ENCODE data around the gene GPC2.
A peak's percentile ranks its signal among the peaks of the same experiment; 100 is the strongest.

GPC2 gene

DNA sequence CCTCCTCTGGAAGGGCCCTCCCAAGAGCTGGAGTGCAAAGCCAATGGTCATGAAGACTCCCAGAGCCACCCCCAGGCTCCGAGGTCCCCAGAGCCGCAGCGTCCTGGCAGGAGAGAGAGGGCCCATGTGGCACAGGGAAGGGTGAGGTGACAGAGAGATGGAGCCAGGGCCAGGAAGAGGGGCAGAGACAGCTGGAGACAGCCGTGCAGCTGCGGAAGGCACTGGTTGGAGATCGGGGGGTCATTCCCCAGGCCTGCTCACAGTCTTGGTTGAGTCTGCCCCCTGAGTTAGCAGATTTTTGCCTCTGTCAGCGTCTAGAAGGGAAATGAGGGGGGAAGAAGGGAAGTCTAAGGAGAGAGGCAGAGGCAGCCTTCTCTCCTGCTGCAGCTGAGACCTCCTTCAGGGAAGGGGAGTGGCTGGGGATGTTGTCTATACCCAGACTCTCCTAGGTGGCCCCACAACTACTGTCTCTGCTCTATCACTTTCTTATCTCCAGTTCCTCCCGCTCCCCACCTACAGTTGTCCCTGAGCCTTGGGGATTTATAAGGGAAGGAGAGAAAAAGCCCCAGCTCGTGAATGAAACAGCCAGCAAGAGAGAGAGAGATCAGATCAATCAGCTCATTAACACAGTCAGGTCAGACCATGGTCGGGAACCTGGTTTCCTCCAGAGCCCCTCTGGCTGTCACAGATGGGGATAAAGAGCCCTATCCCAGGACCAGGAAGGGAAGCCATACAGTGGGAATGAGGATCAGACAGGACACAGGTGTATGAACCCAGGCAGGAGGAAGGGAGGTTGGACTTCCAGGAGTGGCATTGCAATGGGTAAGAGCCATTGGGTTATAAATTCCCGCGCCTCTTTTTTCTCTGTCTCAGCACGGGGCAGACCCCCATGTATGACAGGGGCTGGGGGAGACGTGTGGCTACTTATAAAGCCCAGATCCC lies 9.9 kb downstream of the GPC2 start:
- no peak for DNase-seq

DNA sequence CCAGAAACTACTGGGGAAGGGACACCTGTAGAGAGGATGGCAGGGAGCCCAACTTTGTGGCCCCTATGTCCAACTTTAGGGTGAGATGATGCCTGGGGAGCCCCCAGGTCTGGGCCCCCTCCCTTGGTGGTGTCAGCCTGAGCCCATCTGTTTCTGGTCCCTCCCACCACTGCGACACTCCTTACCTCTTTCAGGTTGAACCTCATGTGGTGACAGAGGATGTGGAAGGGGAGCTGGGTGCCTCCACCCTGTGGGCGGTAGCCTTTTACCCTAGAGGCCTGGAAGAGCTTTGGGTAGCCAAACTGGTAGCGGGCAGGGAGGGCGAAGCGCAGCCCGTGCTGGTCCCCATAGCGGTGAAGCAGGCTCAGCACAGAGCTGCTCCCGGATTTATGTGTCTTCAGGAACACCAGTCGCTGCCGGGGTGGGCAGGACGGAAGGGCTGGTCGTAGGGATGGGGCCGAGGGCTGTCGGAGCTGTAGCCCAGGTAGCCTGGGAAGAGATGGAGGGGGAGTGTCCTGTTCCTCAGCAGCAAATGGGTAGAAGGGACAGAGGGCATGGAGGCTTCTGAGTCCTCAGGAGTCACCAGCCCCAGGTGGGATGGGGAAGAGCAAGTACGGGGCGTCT lies 10.8 kb downstream of the GPC2 start:
- no peak for DNase-seq

DNA sequence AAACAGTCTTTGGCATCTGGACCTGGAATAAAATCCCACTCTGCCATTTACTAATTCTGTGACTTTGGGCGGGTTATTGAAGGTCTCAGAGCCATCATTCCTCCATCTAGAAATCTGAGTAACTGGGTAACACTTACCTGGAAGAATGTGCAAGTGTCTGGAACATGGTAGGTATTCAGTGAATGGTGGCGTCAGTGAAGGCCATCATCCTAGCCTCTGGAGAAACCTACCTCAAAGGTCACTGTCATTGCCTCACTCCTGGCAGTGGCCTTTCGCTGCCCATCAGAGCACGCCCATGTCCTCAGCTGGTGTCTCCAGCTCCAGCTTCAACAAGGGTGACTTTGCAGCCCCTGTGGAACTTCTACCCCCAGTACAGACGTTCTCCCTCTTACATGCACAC lies 13.3 kb downstream of the GPC2 start:
- no peak for DNase-seq

DNA sequence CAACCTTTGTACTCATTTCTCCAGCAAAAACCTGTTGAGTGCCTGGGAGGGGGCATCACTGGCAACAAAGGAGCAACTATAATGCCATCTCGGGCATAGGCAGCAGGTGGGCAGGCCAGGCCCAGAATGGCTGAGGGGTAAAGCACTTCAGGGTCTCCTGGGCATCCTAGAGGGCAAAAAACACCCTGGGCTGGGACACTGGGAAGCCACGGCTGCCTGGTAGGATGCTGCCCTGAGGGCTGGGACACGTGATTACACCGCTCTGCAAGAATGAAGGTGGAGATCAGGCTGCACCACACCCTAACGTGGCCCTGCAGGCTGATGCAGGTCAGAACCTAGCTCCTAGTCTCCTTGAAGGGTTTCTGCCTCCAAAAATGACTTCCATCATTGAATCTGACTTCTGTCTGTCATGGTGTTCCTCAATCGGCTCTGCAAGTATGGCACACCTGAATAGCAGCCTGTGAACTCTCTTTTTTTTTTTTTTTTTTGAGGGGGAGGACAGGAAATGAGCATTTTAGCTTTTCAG lies 14.1 kb downstream of the GPC2 start:
- no peak for DNase-seq

DNA sequence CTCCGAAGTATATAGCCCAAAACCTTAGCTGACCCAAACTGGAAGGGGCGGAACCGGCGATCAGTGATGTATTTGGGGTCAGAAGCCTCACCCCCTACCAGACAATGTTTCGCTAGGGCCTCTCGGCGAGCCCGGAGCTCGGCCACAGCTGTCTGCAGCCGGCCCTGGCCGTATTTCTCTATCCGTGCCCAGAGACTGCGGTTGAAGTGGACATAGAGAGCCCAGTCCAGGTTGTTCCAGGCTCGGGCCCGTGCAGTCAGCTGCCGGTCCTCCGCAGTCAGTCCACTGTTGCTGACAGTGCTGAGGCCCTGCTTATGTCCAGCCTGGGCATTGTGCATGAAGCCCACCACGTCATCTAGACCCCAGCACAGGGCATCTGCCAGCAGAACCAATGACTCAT lies 17.1 kb downstream of the GPC2 start:
- DNase-seq: no peak

DNA sequence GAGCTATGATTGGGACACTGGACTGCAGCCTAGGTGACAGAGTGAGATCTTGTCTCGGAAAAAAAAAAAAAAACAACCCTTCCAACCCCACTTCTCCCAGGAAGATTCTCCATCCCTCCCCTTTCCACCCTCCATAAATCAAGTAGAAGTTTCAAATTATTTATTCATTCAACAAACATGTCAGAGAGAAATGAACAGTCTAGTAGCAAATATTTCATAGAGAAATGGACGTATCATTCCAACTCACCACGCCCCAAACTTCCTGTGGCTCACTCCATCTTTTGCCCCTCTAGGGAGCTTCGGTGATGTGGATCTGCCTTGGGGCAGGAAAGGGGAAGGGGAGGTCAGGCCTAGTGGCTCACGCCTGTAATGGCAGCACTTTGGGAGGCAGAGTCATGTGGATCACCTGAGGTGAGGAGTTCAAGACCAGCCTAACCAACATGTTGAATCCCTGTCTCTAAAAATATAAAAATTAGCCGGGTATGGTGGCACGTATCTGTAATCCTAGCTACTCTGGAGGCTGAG lies 18.0 kb downstream of the GPC2 start:
- DNase-seq: no peak

DNA sequence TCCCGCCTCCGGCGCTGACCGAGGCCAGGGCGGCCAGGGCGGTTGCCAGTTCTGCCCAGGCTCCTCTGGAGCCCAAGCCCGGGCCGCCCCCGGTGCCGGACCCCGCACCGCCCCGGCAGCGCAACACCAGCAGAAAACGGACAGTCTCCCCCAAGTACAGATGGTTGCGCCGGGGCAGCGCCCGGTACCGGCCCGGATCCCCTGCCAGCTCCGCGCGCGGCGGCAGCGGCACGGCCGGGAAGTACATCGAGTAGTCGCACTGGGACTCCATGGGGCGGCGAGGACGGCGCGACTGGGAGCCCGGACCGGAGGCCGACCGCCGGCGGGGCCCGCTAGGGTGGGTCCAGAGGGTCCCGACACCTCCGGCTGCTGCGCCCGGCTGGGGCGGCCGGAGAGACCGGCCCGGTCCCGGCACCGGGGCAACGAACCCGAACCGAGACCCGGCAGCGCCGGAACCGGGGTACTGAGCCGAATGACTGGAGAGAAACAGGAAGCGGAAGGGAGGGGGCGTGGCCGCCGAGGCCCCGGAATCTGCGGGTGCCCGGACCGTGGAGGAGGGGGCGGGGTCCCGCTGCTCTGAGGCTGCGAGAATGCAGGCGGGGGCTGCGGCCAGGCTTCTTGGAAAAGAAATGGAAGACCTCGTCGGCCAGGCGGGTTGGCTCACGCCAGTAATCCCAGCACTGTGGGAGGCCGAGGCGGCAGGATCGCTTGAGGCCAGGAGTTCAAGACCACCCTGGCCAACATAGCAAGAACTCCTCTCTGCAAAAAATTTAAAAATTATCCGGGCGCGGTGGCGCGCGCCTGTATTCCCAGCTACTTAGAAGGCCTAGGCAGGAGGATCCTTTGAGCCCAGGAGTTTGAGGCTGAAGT lies 18.7 kb downstream of the GPC2 start, which contains the start of gene TRAPPC14:
TRAPPC14 (minus strand) TSS at position 495 of the 870 bp plus-strand sequence; CDS start at position 271, 224 bp downstream.
- peak; percentile 7 for DNase-seq

DNA sequence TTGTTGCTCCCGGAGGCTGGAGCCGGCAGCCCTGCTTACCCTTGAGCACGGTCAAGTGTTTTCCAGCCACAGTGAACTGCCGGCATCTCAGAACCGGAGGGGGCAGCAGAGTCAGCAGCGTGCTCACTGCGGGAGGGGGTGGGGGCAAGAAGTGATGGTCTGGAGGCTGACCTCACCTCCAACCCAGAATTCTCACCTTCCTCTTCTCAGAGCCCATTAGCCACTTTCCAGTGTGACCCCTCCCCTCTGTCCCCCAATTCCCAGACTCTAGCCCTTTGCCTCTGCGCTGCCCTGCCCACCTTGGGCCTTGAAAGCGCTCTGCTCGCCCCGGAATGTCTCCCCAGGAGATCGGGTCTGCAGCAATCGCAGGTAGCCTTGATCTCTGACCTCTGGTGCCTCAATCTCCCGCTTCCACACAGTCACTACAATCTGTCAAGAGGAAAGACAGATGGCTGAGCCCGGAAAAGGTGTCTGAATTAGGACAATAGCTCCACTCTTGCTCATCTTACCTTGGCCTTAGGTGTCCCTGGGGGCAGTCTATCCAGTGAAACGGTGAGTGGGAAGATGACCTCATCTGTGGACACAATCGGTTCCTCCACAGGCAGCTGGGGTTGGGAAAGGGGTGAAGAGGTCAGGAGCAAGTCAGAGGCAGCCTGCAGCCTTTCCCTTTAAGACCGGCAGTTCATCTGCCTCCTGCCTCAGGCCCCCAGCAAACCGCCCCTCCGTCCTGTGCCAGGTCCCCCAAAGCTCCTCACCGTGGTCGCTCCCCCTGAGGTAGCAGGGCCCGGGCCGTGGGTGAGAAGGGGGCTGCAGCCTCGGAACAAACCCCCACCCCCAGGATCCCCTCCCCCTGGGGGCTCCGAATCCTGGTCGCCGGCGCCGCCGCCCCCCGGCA lies 19.6 kb downstream of the GPC2 start:
- no peak for DNase-seq

DNA sequence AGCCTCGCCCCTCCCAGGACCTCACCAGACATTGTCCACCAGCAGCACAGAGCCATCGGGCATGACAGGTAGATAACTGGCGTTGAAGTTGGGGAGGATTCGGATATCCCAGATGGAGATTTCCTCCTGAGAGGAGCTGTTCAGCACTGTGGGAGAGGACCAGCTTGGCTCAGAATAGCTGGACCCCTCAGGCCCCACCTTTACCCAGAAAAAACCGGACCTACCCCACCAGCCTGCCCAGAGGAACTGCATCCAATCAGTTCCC lies 20.2 kb downstream of the GPC2 start:
- no peak for DNase-seq

DNA sequence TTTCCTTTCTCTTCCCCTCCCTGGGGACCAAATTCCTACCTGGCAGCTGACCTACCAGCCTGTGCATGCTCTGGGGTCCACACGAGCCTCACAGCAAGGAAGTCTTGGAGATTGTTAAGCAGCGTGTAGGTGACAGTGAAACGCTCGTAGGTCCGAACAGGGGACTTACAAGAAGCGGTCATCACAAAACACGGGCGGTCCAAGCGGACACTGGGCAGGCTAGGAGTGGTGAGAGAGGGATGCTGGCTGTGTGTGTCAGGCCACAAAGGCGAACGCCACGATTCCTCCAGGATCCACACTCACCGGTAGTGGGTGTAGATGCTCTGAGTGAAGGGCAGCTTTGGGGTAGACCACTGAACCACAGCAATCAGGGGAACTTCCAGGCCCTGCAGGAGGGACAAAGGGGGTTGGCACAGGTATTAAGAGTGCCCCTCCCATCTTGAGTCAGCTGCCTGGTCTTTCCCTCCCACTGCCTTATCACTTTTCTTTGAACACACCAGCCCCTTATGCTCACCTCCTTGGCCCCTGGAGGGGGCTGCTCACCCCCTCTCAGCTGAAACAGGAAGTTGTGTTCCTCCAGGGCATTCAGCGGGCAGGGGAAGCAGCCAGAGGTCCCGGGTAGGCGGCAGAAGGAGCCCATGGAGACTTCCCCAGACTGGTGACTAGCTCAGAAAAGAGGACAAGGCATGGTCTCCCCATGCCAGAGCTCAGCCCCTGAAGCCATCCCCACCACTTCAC lies 20.7 kb downstream of the GPC2 start:
- DNase-seq: no peak

DNA sequence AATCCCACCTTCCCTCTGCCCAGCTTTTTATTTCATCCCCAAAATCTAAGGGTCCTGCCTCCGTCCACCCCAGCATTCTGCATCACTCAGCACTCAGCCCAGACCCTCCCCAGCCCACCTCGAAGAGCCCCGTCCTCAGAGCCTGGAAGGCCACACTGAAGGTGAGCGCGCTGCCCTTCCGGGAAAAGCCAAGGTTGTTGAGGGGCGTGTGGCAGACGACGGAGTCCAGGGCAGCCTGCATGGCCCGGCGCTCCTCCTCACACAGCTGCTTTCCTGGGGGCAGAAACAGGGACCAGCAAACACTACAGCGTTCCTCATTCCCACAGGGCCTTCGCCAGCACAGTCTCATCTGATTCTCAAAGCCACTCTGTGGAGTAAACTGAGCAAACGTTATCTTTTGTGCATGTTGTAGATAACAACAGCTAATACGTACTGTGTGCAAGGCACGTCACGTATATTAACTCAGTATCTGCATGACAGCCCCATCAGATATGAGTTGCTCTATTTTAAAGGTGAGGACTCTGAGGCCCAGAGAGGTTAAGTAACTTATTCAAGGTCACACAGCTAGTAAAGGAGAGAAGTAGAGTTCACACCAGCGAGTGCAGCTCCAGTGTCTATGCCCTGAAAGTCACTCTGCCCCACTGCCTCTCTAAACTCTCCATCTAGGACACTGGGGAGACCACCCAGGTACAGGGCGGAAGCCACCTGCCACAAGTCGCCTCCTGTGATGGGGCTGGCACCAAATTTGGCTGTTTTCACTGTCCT lies 21.4 kb downstream of the GPC2 start:
- no peak for DNase-seq

DNA sequence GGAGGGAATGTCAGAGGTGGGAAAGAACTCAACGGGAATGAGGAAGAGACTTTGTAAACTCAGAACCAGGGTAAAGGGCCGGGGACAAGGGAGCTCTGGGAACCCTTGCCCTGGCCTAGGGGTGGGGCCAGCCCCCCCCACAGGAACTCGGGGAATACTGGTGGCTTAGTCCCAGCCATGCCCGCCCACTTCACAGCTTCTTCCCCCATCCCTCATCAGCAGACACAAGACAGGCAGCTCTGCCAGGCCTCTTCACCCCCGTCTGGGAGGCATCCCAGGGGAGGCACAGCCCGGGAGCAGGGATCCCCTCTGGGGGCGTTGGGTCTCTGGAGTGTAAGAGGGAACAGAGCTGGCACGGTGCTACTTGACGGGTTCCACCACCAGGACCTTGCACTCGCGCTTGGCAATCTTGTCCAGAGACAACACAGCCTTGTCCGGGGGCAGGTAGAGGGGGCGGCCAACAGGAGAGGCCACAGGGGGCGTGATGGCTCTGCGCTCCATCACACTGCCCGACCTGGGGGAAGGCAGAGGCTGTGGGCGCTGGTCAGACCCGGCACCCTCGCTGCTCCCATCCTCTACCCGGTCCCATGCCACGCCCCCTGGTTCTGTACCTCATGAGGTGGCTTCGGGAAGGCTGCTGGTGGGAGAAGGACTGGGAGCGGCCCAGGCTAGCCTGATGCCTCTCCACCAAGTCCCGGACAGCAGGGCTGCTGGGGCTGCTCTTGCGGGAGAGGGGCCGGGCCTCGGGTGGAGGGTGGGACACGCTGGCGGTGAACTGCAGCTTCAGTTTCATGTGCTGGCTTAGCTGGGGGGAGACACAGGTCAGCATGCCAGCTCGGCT lies 22.3 kb downstream of the GPC2 start:
- DNase-seq: no peak

DNA sequence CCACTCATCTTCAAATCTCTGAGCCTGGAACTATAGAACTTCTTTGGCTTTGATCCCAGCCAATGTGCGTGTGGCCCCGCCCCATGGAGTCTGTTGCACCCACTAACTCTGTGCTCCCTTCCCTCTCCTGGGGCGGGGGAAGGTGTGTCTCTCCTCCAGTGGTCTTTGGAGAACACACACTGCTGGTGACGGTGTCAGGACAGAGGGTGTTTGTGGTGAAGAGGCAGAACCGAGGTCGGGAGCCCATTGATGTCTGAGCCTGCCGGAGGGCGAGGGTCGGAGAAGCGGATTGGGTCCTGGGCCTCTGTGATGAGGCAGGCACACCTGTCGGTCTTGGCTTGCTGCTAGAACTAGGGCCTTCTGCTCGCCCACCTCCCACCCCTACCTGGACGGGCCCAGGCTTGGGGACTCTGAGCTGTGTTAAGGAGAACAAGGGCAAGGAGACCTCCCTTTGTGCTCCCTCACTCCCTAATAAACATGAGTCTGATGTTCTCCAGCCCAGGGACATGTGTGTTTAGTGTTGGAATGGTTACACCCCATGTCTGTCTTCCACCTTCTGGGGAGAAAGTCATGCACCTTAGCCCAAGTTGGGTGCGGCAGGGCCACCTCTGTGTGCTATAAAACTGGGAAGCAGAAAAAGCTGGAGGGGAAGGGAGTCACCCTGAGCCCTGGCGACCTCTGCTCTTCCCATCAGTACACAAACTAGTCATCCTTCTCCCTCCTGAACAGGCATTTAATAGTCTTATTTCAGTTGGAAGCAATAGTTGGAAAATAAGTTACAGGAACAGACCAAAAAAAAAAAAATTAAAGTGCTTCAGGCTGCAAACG lies 23.3 kb downstream of the GPC2 start:
- DNase-seq: no peak

DNA sequence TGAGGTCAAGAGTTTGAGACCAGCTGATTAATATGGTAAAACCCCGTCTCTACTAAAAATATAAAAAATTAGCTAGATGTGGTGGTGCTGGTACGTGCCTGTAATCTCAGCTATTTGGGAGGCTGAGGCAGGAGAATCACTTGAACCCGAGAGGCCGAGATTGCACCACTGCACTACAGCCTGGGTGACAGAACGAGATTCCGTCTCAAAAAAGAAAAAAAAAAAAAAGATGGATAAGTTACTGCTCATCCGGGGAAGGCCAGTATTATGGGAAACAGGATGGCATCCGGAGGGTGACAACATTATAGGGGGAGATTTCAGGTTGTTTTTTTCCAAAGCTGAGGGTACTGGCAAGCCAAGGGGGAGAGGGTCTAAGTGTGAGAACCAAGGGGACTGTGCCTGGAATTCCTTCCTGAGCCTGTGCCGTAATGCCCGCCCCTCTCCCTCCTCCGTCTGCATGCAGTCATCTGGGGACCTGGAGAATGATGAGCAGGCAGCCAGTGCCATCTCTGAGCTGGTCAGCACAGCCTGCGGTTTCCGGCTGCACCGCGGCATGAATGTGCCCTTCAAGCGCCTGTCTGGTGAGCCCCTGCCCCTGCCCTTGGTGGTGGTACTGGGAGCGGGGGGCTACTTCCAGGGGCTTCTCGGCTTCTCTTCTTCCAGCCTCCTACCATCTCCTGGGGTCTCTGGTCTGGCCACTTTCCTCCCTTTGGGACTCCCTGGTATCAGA lies 24.1 kb downstream of the GPC2 start:
- no peak for DNase-seq

DNA sequence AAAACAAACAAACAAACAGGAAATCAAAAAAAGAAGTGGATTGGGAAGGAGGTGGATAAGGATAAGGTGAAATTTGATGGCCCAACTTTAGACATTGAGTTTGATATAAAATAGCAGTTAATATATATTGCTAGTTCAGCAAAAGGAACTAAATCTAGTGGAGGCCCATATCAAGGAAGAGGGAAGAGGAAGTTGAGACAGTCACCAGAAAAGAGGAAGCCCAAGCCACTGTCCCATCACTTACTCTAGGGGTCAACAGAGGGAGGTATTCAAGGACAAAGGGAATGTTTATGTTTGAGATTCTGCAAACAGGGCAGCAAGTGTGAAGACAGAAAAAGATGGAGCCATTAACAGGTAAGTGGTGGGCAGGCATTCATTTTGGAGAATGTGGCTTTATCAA lies 24.8 kb downstream of the GPC2 start:
- no peak for DNase-seq

DNA sequence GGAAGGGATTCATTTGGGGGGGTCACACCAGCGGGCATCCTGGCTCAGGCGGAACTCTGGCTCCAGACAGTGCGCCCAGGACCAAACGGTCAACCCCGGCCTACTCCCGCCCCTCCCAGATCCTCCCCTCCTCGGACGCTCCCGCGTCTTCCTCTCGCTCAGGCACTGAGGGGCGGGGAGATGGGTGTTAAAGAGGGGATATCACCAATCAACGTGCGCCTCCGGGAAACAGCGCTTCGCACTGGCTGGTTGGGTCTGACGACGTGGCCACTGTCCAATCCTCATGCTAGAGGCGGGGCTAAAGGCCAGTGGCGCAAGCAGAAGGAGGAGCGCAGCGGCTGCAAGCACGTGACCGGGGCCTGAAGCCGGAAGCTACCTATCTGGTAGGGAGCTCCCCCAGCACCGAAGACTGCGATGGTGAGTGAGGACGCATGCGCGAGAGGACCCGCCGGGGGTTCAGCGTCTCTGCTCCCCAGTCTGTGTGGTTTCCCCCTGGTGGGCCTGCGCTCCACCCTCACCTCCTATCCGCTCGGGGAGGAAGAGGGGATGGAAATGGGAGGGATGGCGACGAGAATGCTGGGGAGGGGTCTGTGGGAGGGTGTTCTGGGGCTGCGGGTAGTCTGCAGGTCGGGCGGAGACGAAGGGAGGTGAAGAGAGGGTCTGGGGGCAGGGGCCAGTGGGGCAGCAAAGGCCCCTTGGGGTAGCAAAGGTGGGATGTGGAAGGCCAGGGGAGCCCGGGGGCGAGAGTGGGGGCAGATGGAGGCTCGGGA lies 28.4 kb downstream of the GPC2 start, which contains the start of gene LAMTOR4:
LAMTOR4 (plus strand) TSS at position 360 of the 770 bp plus-strand sequence; CDS start at position 415, 55 bp downstream.
- DNase-seq: peak; percentile 74

DNA sequence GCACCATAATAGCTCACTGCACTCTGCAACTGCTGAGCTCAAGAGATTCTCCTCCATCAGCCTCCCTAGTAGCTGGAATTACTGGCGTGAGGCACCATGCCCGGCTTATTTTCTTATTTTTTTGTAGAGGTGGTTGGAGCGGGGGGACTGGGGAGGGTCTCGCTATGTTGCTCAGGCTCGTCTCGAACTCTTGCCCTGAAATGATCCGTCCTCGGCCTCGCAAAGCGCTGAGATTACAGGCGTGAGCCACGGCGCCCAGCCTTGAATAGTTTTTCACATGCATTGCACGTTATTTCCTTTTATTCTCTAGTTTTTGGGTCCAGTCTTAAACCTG lies 29.0 kb downstream of the GPC2 start:
- DNase-seq: no peak
